NCI-H2227 (cell line): ENCODE results near the gene SULT1A2.
"Not testable (repeated sequence)": the region's sequence is repeated elsewhere in the genome, so short reads cannot be mapped to it uniquely, and the experiment has no call there.

ENCODE experiments used
- DNase-seq: peaks from one replicate; lab custom pipeline; 2025; ENCODE audit not compliant: unreplicated experiment; lab: John Stamatoyannopoulos, UW

The SULT1A2 gene

GRCh38 chr16:28561557-28562187 is 35.2 kb downstream of the SULT1A2 start:
- no peak for DNase-seq

- no peak for DNase-seq
Observed at GRCh38 chr16:28558456-28558855, 38.4 kb downstream of the SULT1A2 start.

DNA sequence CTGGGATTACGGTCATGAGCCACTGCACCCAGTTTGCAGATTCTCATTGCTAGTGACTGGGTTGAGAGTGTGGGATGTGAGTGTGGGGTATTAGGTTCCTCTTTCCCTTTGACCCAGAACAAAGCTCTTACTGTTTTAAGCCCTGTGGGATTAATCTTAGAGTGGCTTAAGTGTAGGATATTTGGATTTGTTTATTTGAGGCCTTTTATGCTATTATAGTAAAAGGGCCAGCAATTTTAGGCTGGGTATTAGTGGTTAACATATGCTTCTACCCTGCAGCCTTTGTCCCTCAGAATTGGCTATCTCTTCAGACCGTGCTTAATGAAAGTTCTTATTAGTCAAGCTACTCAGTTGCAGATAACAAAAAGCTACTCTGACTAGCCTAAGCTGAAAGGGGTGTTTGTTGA is 39.9 kb downstream of the SULT1A2 start:
- DNase-seq: no peak

DNA sequence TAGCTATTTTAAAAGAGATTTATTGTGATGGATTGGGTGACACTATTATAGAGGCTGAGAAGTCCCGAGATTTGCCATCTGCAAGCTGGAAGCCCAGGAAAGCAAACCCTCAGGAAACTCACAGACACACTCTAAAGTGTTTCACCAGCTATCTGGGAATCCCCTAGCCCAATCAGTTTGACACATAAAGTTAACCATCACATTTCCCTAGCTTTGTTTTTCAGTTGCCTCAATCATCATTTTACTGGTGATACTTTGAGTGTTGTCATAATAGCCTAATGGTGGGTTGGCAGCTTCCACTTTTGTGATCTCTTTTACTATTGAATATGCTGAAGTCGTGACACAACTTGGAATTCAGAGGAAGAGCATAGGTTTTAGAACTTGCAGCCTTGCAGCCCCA is 41.3 kb downstream of the SULT1A2 start:
- no peak for DNase-seq

- DNase-seq: no peak
Observed at GRCh38 chr16:28554634-28555423, 42.0 kb downstream of the SULT1A2 start.

- DNase-seq: peak; percentile 95
Observed at GRCh38 chr16:28553776-28554633, 42.8 kb downstream of the SULT1A2 start, which contains the start of gene SGF29. TSS of gene SGF29 (plus strand) at chr16:28553920. CDS start at chr16:28581070, 27,150 bp downstream.

DNA sequence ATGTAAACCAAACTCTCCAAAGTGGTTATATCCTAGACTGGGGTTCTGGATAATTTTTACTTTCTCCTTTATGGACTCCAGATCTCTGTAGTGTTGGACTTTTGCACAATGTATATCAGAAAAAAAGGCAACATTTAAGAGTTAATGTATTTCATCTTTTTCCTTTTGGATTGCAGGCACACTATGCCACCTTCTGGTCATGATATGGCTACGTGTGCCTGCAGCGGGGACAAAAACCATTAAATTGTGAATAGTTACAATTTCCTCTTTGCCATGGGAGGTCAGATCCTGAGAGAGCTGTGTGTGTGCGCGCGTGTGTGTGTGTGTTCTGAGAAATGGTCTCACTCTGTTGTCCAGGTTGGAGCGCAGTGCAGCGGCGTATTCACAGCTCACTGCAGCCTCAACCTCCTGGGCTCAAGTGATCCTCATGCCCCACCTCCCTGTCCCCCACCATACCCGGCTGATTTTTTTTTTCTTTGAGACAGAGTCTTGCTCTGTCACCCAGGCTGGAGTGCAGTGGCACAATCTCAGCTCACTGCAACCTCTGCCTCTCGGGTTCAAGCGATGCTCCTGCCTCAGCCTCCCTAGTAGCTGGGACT is 47.5 kb downstream of the SULT1A2 start:
- peak; percentile 13 for DNase-seq

- no peak for DNase-seq
Observed at GRCh38 chr16:28548306-28548802, 48.5 kb downstream of the SULT1A2 start.

- no peak for DNase-seq
Observed at GRCh38 chr16:28546626-28547025, 50.2 kb downstream of the SULT1A2 start.

DNA sequence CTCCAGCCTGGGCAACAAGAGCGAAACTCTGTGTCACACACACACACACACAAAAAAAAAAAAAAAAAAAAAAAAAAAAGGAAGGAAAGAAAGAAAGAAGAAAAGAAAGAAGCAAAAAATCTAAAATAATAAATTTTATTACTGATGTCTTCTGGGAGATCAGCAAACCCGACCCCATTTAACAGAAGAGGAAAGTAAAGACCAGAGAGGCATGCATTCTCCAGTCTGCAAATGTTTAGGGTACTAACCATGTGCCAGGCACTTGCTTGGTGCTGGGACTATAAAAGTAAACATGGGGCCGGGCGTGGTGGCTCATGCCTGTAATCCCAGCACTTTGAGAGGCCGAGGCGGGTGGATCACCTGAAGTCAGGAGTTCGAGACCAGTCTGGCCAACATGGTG is 50.9 kb downstream of the SULT1A2 start:
- not testable (repeated sequence) for DNase-seq

DNA sequence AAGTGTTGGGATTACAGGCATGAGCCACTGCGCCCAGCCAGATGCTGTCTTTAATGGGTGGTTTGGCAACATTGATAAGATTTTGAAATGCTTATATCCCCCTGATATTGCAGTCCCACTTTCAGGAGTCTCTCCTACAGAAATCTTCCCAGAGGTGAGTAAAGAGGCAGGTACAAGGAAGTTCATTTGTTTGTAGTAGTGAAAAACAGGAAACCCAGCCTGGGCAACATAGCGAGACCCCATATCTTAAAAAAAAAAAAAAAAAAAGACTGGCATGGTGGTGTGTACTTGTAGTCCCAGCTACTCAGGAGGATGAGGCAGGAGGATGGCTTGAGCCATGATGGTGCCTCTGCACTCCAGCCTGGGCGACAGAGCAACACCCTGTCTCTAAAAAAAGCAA is 51.9 kb downstream of the SULT1A2 start:
- DNase-seq: no peak

DNA sequence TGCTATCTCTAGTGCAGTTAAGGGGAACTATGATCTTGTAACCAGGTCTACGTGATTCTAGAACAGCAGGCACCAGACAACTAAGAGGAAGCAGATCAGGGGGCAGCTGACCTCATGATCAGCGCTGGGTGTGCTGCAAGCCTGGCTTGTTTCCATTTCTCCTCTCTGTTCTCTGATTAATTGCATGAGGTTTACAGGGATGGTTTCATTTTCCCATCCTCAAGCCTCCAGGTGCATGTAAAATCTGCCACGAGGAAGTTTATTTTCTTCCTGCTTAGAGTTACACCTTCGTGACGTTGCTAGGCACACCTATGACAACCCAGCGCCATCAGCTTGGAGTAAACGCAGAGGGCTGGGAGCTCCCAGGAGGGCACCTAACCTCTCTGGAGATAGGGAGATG is 53.8 kb downstream of the SULT1A2 start:
- DNase-seq: no peak

DNA sequence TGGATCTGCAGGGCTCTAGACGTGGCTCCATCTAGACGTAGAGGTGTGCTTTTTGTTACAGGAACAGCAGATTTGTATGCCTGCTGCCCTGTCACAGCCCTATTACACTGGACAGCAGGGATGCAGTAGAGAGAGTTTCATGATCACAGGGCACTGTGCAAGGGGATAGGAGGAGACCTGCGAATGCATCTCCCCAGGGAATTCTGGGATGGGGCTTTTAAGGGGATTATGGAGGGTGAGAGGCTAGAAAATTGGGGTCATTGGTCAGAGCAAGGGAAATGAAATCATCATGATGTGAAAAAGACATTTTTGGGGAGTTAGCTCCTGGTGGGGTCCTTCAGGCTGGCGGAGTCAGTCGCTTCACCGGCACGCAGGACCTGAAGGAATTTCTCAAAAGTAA is 54.2 kb downstream of the SULT1A2 start:
- DNase-seq: no peak
